Esophagus muscularis mucosa (tissue), 4 donors: ENCODE results near the gene L2HGDH. TPM values are rescaled to one million over a fixed set of nuclear protein-coding genes. Genes with fewer than 3 reads are reported as not detected.

Source experiments
- DNase-seq: peaks from one replicate; pipeline ENCODE4 v3.0.0-alpha.2; 2017; ENCODE audit errors: extremely low spot score
- H3K27ac ChIP-seq, 4 donors: fragments of 200-600 bp; sonication (generic); replicated peaks in 1 of 4; 1 replicate in 3 of 4; 2 replicates in 1 of 4; pipeline ENCODE4 v1.5.1; 2016 to 2019; ENCODE audit warnings: mild to moderate bottlenecking in 1 of 4
- H3K27me3 ChIP-seq, 4 donors: fragments of 200-600 bp; sonication (generic); one replicate each; pipeline versions ENCODE4 v1.5.1 to v1.6.0; 2016 to 2019
- H3K36me3 ChIP-seq, 4 donors: fragments of 200-600 bp; sonication (generic); one replicate each; pipeline ENCODE4 v1.5.1; 2016 to 2019
- H3K4me1 ChIP-seq, 4 donors: fragments of 200-600 bp; sonication (generic); one replicate each; pipeline ENCODE4 v1.5.1; 2016 to 2019
- H3K4me3 ChIP-seq, 4 donors: fragments of 200-600 bp; sonication (generic); 1 replicate in 2 of 4; 2 replicates in 2 of 4; pipeline ENCODE4 v1.5.1; 2016 to 2019; ENCODE audit warnings: mild to moderate bottlenecking in 4 of 4, moderate library complexity in 1 of 4
- H3K9me3 ChIP-seq, 4 donors: fragments of 200-600 bp; sonication (generic); 1 replicate in 3 of 4; 2 replicates in 1 of 4; pipeline ENCODE4 v1.5.1; 2016 to 2019
- CTCF ChIP-seq, 3 experiments: fragments of 200-600 bp in 2 of 3; fragments of 450-650 bp in 1 of 3; sonication (generic) in 2 of 3; IDR thresholded peaks; one replicate each; pipeline ENCODE4 v1.5.1; 2017 to 2019; ENCODE audit warnings: antibody characterized with exemption in 3 of 3, mild to moderate bottlenecking in 2 of 3, moderate library complexity in 1 of 3
- EP300 ChIP-seq: sonication (generic); formaldehyde crosslinking; IDR thresholded peaks from one replicate; pipeline ENCODE4 v1.6.1; 2017; ENCODE audit warnings: antibody characterized with exemption
- POLR2A ChIP-seq: fragments of 450-650 bp; IDR thresholded peaks from one replicate; pipeline ENCODE4 v1.6.1; 2017; ENCODE audit warnings: antibody characterized with exemption, moderate library complexity, mild to moderate bottlenecking, low read depth
- POLR2AphosphoS5 ChIP-seq, 2 donors: sonication (generic); formaldehyde crosslinking; IDR thresholded peaks; one replicate each; pipeline ENCODE4 v1.6.1; 2017; ENCODE audit warnings: antibody characterized with exemption in 2 of 2
- WGBS: methylation state at CpG from one replicate; pipeline ENCODE4 v1.1.5; 2018; 5-methylcytosine and 5-hydroxymethylcytosine counted together
- intact Hi-C: fragments of 100-400 bp; cut with DNase I; formaldehyde crosslinking; loops from one replicate; pipeline ENCODE4 v1.15.1; 2023
- small RNA-seq, 3 donors: library from RNA; depleted of rRNA; stranded (forward); fragments of <200 nt; gene quantifications; one replicate each; pipeline ENCODE3, GENCODE V24; 2016
- total RNA-seq, 4 donors: library from RNA; depleted of rRNA; stranded (reverse); fragments of >200 nt; gene quantifications; one replicate each; pipeline versions ENCODE4 v1.1.0 to v1.2.1, GENCODE V29; 2016

The L2HGDH gene
- total RNA-seq, 4 donors from 2014 or later = 4.0 to 12.2 (median 7.7) TPM

DNA sequence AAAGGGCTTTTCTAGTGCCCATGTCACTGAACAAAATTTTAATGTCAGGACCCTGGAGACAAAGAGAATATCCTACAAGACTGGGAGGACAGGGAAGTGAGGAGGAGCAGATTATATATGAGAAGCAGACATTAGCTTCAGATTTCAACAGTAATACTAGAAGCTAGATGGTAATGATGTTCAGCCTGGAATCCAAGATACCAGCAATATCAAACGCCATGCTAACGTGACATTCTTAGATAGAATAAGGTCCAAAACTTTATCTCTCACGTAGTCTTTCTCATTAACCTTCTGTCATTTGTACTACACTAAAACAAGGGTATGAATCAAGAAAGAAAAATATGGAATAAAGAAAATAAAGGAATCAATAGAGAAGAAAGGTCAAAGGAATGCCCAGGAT lies 99.3 kb downstream of the L2HGDH start:
- DNase-seq = no peak
- Histone ChIP-seq H3K36me3 (no peaks in the 10 kb centered on the region), H3K27ac (no peak overlapping the region), H3K4me1 (peaks cover 13 to 46% (median 35%) of the 10 kb centered on the region in 4 donors), H3K27me3 (no peaks in the 10 kb centered on the region), H3K9me3 (no peaks in the 10 kb centered on the region), H3K4me3 (no peak overlapping the region)
- 44% methylated on average over 3 of the region's 3 CpGs for WGBS
- intact Hi-C loops = no loop called here
- TF ChIP-seq POLR2A (no peak), POLR2AphosphoS5 (IDR thresholded peaks at IDR 0.05) (no peak), EP300 (no peak), CTCF (IDR thresholded peaks at IDR 0.05) (no peak)

- Histone ChIP-seq H3K27ac (no peak overlapping the region), H3K4me1 (peaks cover 8 to 26% (median 17%) of the 10 kb centered on the region in 4 donors), H3K4me3 (no peak overlapping the region), H3K9me3 (no peaks in the 10 kb centered on the region), H3K27me3 (no peaks in the 10 kb centered on the region), H3K36me3 (no peaks in the 10 kb centered on the region)
- no peak for DNase-seq
- intact Hi-C loops = no loop called here
- WGBS = 95% methylated on average over 1 of the region's 1 CpG
- TF ChIP-seq POLR2AphosphoS5 (IDR thresholded peaks at IDR 0.05) (no peak), EP300 (no peak), CTCF (IDR thresholded peaks at IDR 0.05) (no peak), POLR2A (no peak)
These were observed 102.0 kb downstream of the L2HGDH start for GRCh38 chr14:50210074-50210473.

DNA sequence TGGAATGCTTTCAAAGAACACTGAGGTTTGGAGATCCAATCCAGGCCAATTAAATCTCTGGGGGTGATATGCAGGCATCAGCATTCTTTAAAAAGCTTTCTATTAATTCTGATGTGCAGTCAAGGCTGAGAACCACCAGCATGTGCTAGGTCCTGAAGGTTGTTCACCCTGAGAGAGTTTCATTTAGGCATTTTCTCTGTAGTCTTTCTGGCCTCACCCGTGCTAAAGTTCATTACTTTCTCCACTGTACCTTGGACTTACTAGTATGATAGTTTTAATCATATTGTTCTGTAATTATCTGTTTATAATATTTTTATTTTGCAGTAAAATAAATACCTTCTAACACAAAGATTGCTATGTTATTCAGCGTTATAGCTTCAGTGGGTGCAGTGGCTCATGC lies 113.5 kb downstream of the L2HGDH start:
- Histone ChIP-seq H3K4me1 (no peaks in the 10 kb centered on the region), H3K36me3 (peaks cover 21 to 73% (median 57%) of the 10 kb centered on the region in 4 donors), H3K9me3 (no peaks in the 10 kb centered on the region), H3K27ac (no peak overlapping the region), H3K27me3 (no peaks in the 10 kb centered on the region), H3K4me3 (no peak overlapping the region)
- intact Hi-C loops = no loop called here
- DNase-seq = no peak
- TF ChIP-seq EP300 (no peak), CTCF (IDR thresholded peaks at IDR 0.05) (no peak), POLR2AphosphoS5 (IDR thresholded peaks at IDR 0.05) (no peak), POLR2A (no peak)
- WGBS = 91% methylated on average over 2 of the region's 2 CpGs

DNA sequence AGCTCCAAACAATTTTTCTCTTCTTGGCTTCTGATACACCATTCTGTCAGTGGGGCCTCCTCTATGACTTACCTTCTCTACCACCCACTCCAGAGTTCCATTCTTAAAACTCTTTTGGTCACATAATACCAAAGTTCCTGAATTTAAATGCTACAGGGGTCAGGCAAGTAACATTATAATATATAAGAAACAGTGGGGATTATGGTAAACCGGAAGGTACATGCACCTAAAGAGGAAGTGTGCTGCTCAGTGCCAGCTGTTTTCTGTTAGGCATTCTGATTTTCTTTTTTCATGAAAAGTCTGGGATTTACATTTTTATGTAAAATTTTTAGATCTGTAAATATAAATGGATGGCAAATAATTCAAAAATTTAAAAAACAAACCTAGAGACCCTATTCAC lies 120.5 kb downstream of the L2HGDH start:
- intact Hi-C loops = no loop called here
- Histone ChIP-seq H3K27me3 (no peaks in the 10 kb centered on the region), H3K4me3 (no peak overlapping the region), H3K4me1 (no peaks in the 10 kb centered on the region), H3K36me3 (peaks cover 21 to 70% (median 46%) of the 10 kb centered on the region in 4 donors), H3K9me3 (no peaks in the 10 kb centered on the region), H3K27ac (no peak overlapping the region)
- no peak for DNase-seq
- TF ChIP-seq CTCF (IDR thresholded peaks at IDR 0.05) = no peak
- TF ChIP-seq EP300 = no peak
- no peak for TF ChIP-seq POLR2AphosphoS5 (IDR thresholded peaks at IDR 0.05)
- TF ChIP-seq POLR2A = no peak
- 94% methylated on average over 1 of the region's 1 CpG for WGBS

Small RNA genes lying within 50 kb of the gene (small RNA-seq; reads per million reads assigned to genes)
- gene MIR4504 = 0 reads per million in 3 donors

Other genes starting within 250 kb of the L2HGDH start
- 1 to 10 TPM; 3.1 to 5.4 (median 4.8) TPM for gene VCPKMT, start 195.7 kb downstream of the L2HGDH start, total RNA-seq
- 10 to 100 TPM; 40.1 to 59.8 (median 46.7) TPM for gene SOS2, start 80.7 kb downstream of the L2HGDH start, total RNA-seq
- 10 to 100 TPM in 3 of 4 donors, 1 to 10 TPM in 1; 9.9 to 33.6 (median 14.6) TPM for gene DMAC2L, start 95 bp upstream of the L2HGDH start, total RNA-seq
- gene CDKL1, start 84.7 kb upstream of the L2HGDH start, total RNA-seq = 10 to 100 TPM; 11.2 to 17.7 (median 12.3) TPM
- 100 to 1,000 TPM in 1 of 4 donors, 10 to 100 TPM in 3; 84.4 to 108 (median 91.2) TPM for gene MAP4K5, start 220.3 kb upstream of the L2HGDH start, total RNA-seq
- gene ATL1, start 247.9 kb upstream of the L2HGDH start, total RNA-seq = 10 to 100 TPM; 13.6 to 27.9 (median 18.6) TPM